GM18873 (cell line): ENCODE measurements around the gene ATXN7L1.
A peak's percentile ranks its signal among the peaks of the same experiment; 100 is the strongest.
"Not testable (repeated sequence)": the region's sequence is repeated elsewhere in the genome, so short reads cannot be mapped to it uniquely, and the experiment has no call there.

ENCODE experiments used
- ATAC-seq: cut with Tn5 transposase; IDR thresholded peaks from one replicate; pipeline ENCODE4 v1.9.1; 2021; ENCODE audit warnings: mild to moderate bottlenecking, moderate library complexity, moderate number of reproducible peaks; ENCODE audit not compliant: unreplicated experiment, low FRiP score

Gene ATXN7L1

DNA sequence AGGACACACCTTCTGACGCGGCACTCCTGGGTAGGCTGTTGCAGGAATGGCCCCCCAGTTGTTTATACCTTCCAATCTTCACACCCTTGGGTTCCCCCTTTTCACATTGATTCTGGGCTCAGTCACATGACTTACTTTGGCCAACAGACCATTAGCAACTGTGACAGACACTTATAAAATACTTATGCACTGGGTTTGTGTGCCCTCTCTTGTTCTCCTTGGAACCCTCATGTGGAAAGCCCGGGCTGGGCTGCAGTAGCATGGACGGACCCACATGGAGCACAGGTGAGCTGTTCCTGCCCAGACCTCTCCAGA, 69.0 kb downstream of the ATXN7L1 start:
- ATAC-seq = no peak

GRCh38 chr7:105806592-105807447, 69.6 kb downstream of the ATXN7L1 start:
- ATAC-seq = peak; percentile 37

- ATAC-seq = no peak
Observed at GRCh38 chr7:105805447-105806019, 70.9 kb downstream of the ATXN7L1 start.

GRCh38 chr7:105803429-105803736, 73.0 kb downstream of the ATXN7L1 start:
- no peak for ATAC-seq

DNA sequence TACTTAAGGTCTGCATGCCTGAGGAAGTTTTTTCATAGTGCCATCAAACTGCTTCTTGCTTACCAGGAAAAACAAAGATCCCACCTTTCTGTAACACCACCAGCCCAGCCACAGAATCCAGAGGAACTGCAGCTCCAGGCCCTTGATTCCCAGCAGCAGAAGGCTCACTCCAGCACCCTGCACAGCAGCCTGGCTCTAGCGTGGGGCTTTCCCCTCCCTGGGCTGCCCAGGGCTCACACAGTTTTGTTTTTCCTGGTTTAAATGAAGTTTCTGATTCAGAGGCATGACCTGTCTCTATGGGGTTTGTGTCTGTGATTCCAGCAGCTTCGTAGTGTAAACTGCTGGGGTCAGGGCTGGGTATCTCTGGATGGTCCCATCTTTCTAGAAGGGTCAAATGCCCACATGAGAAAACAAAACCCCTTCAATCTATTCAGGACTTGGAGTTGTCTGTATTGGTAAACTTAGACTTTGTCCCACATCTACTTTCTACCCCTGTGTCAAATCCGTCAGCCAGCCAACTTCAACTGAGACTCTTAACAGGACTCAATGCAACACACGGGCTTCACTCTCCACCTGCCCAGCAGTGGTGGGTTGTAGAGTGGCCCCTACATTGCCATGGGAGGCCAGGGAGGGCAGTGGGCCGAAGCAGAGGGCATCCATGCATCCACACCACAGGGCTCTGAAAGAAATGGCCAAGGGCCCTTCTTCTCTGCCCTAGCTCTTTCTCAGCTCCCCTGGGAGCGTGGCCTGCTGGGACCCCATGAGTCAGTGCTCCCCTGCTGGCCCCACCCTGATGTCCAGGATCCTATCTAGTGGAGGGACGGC, 73.6 kb downstream of the ATXN7L1 start:
- ATAC-seq = no peak

DNA sequence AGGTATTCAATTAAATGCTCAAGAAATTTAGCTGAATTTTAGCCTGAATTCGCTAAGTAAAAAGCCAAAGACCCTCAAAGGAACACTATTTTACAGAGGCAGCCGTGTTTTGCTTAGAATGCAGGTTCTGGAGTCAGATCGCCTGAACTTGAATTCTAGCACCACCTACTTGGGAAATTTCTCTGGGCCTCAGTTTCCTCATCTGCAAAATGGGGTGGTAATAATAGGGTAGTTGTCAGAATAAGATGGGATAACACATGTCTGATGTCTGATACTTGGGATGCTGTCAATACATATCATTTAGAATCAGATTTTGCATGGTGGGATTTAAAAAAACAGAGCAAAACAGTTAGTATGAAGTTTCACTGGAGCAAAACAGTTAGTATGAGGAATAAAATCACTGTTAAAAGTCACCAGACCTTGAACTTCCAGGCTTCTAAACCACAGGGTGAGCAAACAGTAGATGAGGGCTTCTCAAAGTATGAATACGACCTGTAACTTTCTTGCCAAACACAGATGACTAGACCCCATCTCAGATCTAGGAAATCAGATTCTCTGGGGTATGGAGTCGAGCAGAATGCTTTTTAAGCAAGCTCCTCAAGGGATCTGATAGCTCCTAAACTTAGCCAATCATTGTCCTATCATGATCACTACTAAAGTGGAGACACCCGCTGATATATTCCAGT, 75.4 kb downstream of the ATXN7L1 start:
- no peak for ATAC-seq

DNA sequence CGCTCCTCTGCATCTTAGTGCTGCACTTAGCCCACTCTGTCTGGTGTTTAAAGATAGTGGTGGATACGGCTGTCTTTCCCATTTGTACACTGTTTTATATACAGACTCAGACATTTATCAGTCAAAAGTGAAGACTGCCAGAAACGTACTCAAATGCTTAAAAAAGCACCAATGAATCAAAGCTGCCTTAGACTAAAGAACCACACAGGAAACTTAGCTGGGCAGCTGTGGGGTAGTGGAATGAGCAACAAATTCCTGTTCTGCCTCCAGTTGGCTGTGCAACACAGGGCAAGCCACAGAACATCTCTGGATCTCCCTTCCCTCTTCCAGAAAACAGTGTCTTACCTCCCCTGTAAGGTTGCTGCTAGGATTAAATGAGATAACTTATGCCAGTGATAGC, 76.0 kb downstream of the ATXN7L1 start:
- ATAC-seq = no peak

DNA sequence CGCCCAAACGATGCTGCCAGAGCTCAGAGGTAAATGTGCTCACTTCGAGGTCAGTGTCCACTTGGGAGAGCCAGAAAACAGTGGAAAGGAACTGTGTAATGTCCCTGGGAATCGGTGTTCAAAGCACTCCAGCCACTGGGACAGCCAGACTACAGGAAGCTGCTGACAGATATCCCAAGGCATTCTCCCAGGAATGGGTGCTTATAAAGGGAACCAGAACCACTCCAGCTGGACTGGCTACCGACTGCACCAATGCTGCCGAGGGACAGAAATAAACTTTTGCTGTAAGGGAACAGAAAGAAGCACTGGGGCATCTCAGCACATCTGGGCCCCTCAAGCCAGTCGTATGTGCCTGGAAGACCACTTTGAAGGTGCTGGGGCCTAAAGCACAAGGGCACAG, 76.7 kb downstream of the ATXN7L1 start:
- no peak for ATAC-seq

DNA sequence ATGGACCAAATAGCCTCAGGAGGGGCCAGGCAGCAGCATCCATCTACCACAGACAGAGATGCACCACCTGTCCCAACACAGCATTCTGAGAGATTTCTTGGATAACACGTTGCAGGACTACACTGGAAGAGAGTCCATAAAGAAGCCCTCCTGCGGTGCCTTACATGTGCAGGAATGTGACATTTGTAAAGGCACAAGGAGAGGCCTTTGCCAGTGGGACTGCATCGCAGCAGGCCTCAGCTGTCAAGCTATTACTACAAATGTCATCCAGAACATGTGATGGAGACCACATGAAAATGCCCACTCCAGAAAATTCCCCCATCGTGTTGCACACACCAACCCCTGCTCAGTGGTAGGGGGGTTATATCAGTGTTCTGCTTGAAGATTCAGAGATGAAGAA, 77.4 kb downstream of the ATXN7L1 start:
- ATAC-seq = no peak

DNA sequence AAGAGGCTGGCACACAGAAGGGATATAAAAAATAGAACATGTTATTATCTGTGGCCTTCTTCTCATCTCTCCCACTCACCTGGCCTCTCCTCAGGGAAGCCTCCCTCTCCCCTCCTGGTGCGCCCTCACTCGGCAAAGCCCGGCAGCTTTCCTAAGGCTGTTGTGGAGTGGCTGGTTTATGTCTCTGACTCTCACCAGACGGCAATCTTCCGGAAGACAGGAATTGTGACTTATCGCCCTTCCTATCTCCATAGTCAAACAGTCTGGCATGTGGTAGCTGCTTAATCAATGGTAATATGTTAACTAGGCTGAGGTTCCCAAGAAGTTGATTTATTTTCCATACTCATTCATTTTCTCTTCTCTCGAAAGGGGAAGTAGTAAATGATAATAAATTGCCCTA, 78.7 kb downstream of the ATXN7L1 start:
- ATAC-seq = no peak

DNA sequence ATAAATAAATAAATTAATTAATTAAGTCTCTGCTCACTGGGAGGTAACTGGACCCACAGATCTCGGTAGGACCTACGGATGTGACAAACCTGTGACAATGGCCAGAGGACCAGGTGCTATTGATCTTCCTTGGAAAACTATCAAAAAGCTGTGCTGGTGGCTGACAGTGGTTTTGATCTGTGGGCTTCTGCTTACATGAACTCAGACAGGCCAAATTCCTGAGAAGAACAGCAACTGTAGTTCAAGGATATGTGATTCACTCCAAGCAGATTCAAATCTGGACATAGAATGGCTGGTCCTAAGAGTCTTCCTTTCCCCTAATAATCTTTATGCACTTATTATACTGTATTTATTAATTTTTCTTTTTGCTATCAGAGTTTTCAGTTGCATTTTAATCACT, 80.0 kb downstream of the ATXN7L1 start:
- no peak for ATAC-seq

- no peak for ATAC-seq
Observed at GRCh38 chr7:105794741-105795729, 81.4 kb downstream of the ATXN7L1 start.

DNA sequence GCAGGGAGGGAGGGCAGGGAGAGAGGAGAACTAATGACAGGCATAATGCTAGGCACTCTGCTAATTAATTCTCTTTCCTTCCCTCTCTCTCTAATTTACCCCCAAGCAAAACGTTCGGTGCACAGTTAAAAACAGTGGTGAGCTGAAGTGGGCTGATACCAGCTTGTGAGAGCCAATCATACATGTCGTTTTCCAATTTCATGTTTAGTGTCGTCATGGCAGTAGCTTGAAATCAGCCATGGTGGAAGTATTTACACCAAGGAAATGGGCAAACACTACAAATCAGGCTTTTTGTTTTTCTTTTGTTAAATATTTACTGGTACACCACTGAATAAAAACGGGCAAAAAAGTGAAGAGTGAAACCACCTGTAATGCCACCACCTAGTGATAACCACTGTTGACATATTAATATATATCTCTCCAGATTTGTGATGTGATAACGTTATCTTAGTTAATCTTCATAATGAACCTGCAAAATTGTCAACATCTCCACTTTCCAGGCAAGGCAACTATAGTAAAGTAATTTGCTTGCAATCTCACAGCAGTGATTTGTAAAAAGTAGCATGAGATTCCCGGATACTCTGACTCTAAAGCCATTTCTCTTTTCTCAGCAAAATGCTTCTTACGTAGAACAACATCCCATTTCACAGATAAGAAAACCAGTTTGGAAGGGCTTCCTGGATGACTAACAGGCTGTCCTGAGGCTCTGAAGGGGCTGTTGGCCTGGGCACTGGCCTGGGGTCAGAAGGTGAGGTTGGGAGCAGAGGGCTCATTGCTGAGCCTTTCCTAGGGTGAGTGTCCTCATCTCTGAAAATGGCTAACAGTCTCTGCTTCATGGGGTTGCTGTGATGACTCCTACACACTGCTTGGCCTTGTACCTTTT, 83.7 kb downstream of the ATXN7L1 start:
- ATAC-seq = no peak

DNA sequence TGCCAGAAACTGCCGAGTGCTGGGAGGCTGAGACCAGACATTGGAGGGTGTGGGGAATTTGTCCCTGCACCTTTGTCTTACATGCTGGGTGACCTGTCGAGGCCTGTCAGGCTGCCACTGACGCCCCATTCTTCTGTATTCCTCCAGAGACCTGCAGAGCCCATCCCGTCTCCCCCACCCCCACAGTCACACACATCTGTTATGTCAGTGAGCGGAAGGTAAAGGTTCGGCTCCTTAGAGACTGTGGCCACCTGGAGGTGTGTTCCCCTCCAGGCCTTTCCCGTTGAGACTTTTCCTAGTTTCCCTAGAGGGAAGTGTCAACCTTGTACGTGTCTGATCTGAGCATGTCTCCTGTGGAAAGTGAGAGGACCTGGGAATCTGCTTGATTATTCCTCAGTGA, 84.5 kb downstream of the ATXN7L1 start:
- no peak for ATAC-seq

DNA sequence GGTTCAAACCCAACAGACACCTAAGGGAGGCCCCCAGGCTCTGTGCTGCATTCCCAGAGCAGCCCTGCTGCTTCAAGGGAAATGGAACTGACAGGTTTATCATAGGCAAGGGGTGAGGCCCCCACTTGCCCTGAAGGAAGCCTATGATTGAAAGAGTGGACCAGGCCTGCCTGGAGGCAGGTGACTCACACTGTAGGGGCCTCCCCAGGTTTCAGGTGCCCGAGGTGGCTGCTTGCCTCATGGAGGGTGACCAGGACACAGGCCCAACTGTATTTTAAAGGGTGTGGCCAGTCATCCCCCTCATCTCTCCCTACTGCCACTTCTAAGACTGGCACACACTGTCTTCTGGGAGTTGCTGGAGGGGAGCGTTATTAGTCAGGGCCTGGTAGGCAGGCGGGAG, 85.4 kb downstream of the ATXN7L1 start:
- ATAC-seq = no peak

DNA sequence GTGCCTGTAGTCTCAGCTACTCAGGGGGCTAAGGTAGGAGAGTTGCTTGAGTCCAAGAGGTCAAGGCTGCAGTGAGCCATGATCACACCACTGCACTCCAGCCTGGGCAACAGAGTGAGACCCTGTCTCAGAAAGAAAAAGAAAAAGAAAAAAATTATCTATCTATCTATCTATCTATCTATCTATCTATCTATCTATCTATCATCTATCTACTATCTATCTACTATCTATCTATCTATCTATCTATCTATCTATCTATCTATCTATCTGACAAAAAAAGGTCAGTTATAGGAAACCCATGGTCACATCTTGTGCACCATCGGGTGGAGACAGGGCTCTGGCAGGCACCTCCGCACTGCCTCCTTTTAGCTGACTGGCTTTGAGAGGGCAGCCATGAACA, 85.9 kb downstream of the ATXN7L1 start:
- ATAC-seq = not testable (repeated sequence)

GRCh38 chr7:105788816-105789349, 87.5 kb downstream of the ATXN7L1 start:
- no peak for ATAC-seq

- no peak for ATAC-seq
Observed at GRCh38 chr7:105788356-105788755, 88.0 kb downstream of the ATXN7L1 start.

DNA sequence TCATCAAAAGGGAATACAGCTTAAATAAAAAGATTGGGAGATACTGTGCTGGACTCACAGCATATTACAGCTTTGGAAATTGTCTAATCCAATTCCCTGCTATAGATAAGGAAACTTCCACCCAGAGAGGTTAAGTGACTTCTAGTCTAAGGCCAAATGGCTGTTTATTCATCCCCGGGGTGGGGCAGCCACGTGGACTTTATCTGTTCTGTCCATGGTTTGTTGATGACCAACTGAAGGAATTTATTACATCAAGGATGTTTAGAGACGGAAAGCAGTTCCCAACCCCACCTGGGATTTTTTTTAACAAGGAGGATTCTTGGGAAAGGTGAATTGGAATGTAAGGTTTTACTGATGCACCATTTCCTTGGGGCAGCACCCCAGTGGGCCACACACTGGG, 88.6 kb downstream of the ATXN7L1 start:
- ATAC-seq = no peak
